ENCODE results near the gene CLIP3.
"Not testable (repeated sequence)": the region's sequence is repeated elsewhere in the genome, so short reads cannot be mapped to it uniquely, and the experiment has no call there.

The CLIP3 gene

GRCh38 chr19:36006955-36007354 lies 25.7 kb downstream of the CLIP3 start:
- no peak for DNase-seq

DNA sequence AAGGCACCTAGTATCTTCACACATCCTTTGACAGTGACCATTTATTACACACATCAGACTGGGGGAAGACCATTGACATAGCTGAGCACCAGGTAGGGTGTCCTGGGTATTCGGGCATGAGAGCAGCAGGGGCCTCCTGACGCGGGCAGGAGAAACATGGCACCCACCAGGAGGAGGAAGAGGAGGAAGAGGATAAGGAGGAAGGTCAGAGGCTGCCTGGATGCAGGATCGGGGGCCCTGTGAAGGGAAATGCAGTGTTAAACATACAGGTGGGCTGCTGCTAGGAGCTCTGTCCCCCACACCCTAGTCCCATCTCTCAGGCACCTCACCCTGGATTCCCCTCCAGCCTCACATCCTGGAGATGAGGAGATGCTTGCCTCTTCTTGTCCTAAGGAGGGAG lies 29.4 kb downstream of the CLIP3 start:
- DNase-seq = no peak

DNA sequence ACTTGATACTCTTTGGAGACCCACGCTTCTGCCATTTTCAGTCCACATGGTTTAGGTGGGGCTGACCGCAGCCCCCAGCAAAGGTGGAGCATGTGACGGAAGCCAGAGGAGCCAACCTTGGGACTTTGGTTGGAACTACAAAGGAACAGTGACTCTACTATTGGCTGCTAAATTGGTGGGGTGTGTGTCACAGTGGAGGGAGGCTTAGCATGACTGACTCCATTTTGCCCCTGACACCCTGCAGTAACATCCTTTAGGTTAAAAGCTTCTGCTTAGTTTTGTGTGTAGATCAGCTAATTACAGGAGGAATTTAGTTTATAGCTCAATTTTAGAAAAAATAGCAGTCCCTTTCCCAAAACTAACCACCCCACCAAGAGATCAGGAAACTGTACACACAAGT lies 31.1 kb downstream of the CLIP3 start:
- no peak for DNase-seq

GRCh38 chr19:35996777-35997176 lies 35.9 kb downstream of the CLIP3 start:
- DNase-seq = no peak

DNA sequence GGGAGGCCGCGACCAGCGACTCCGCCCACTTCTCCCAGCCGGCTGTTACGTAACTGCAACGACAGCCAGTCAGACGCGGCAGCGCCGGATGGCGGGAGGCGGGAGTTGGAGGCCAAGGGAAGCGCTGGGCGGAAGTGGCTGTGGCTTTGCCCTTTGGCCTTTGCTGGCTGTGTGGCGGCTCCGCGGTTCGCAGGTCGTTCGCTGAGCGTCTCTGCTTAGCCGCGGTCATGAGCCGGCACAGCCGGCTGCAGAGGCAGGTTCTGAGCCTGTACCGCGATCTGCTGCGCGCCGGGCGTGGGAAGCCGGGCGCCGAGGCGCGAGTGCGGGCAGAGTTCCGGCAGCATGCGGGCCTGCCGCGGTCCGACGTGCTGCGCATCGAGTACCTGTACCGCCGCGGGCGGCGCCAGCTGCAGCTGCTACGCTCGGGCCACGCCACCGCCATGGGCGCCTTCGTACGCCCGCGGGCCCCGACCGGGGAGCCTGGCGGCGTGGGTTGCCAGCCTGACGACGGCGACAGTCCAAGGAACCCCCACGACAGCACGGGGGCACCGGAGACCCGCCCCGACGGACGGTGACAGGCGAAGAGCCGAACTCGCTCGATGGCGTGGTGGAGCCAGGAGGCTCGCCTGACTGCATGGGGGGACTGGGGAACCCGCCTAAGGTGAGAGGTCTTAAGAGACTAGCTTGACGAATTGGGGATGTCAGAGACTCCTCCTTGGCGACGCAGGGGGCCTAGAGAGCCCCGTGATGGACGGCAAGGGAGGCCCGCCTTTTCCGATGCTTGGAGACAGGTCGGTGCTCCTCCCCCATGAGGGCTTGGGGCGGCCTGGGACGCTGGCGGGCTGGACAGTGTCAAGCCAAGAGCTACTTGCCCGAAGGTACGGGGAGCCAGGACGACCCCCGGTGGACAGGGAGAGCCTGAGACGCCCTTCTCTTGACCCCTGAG lies 37.4 kb downstream of the CLIP3 start, which contains the start of gene SDHAF1:
SDHAF1 (plus strand) TSS at position 141 of the 946 bp plus-strand sequence; CDS start at position 228, 87 bp downstream.
- peak; percentile 94 for DNase-seq

DNA sequence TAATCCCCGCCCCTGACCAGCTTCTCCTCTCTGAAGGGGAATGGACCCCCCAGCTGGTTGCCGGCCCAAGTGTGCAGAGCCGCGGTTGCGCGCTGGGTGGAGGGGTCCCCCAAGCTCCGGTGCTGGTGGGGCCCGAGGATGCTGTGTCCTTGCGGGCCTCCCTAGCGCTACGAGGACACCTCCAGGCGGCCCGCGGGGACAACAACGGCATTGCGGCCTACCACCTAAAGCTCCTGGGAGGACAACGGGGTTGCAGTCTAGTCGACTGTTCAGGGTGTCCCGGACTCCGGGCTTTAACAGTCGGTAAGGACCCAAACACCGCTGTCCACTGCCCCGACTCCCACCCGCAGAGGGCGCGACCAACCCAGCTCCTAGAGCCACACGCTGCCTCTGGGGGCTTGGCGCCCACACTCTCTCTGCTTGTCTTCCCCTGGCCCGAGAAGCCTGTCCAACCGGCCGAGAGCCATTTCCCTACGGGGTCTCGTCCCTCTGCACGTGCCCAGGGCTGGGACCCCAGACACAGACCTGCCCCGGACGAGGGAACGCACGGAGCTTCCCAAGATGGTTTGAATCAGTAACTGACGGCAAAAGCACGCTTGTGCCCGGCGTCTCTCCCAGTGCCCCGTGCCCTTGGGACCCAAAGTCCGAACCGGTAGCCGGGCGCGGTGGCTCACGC lies 38.6 kb downstream of the CLIP3 start:
- no peak for DNase-seq

GRCh38 chr19:35992907-35993765 lies 39.5 kb downstream of the CLIP3 start:
- no peak for DNase-seq

DNA sequence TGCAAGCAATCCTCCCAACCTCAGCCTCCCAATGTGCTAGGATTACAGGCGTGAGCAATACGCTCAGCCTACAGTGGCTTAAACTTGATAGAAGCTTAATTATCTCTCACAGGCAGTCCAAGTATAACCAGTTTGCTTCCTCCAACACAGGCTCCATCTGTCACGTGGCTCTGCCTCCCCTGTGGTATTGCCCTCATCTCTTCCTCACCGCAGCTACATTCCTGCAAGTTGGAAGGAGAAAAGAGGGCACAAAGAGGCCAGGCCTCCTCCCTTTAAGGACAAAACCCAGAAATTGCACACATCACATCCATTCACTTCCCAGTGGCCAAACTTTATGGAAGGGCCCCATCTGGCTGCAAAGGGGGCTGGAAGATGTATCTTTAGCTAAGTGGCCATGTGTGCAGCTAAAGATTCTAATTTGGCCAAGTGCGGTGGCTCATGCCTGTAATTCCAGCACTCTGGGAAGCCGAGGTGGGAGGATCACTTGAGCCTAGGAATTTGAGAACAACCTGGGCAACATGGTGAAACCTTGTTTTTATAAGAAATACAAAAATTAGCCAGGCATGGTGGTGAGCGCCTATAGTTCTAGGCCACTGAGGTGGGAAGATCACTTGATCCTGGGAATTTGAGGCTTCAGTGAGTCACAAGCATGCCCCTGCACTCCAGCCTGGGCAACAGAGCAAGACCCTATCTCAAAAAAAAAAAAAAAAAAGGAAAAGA lies 40.8 kb downstream of the CLIP3 start:
- DNase-seq = no peak

DNA sequence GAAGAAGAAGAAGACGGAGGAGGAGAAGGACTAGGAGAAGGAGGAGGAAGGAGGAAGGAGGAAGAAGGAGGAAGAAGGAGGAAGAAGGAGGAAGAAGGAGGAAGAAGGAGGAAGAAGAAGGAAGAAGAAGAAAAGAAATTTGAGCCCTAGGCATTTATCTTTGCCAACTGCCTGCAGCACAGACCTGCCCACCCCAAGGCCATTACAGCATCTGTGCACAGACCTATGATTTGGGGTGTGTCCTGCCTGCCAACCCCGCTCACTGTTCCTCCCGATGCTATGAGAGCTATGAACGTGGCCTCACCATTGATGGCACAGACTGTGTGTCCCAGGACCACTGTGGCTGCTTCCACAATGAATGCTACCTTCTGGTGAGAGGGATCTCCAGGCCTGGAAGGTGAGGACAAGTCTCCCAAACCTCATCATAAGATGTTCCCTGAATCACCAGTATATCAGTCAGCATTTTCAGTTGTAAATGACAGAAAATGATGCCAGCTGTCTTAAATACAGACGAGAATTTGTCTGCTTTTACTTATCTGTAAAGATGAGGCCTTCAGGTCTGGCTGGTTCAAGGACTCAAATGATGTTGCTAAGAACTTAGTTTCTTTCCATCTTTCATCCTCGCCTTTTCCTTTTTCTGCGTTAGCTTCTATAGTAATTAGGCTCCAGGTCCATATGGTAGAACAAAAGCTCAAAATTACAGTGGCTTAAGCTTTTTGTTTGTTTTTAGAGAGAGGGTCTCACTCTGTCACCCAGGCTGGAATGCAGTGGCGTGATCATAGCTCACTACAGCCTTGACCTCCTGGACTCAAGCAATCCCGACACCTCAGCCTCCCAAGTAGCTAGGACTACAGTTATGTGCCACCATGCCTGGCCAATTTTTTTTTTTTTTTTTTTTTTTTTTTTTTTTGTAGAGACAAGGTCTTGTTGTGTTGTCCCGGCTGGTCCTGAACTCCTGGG lies 41.6 kb downstream of the CLIP3 start:
- no peak for DNase-seq

GRCh38 chr19:35990156-35990555 lies 42.5 kb downstream of the CLIP3 start:
- DNase-seq = no peak

GRCh38 chr19:35988824-35989223 lies 43.8 kb downstream of the CLIP3 start:
- DNase-seq = no peak

DNA sequence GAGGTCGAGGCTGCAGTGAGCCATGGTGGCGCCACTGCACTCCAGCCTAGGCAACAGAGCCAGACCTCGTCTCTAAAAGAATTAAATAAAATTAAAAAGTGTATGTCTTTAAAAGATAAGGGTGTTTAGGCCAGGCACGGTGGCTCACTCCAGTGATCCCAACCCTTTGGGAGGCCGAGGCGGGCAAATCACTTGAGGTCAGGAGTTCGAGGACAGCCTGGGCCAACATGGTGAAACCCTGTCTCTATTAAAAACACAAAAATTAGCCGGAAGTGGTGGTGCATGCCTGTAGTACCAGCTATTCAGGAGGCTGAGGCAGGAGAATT lies 45.1 kb downstream of the CLIP3 start:
- no peak for DNase-seq

GRCh38 chr19:35986664-35987570 lies 45.8 kb downstream of the CLIP3 start:
- peak; percentile 65 for DNase-seq

DNA sequence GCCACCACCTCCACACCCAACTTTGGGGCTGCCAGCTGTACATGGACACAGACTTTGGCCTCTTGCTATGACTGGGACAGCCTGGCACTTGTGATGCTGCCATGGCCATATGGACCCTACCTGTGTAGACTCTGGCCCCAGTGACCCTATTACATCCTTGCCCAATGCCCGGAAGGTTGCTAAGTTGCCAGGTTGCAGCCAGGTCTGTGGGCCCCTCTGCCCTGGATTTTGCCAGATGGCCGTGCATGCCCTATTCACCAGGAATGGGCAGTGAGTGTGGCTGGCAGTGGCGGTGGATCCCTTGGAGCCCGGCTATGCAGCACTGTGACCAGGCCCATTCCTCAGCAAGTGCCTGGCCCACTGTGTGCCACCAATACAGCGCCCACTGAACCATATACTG lies 46.6 kb downstream of the CLIP3 start:
- DNase-seq = no peak

DNA sequence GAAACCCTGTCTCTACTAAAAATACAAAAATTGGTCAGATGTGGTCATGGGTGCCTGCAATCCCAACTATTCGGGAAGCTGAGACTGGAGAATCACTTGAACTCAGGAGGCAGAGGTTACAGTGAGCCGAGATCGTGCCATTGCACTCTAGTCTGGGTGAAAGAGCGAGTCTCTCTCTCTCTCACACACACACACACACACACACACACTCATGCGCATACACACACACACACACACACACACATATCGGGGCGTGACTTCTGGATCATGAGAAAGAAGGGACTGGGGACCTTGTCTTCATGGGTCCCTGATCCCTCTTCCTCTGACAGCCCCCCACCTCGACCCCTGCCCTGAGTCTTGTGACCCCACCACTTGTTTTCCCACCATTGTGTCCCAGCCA lies 49.5 kb downstream of the CLIP3 start:
- no peak for DNase-seq

DNA sequence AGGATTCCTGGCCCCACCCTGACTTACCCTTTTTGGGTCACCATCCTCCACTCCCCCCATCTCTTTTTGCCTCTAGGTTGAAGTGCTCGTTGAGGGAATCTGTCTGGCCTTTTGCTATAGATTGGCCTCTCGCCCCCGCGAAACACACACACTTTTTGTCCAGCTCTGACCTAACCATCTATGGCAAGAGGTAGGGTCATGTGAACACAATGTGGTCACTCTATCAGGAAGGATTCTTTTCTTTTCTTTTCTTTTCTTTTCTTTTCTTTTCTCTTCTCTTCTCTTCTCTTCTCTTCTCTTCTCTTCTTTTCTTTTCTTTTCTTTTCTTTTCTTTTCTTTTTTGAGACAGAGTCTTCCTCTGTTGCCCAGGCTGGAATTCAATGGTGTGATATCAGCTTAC lies 51.7 kb downstream of the CLIP3 start:
- DNase-seq = not testable (repeated sequence)

GRCh38 chr19:35978832-35979365 lies 53.8 kb downstream of the CLIP3 start:
- no peak for DNase-seq

DNA sequence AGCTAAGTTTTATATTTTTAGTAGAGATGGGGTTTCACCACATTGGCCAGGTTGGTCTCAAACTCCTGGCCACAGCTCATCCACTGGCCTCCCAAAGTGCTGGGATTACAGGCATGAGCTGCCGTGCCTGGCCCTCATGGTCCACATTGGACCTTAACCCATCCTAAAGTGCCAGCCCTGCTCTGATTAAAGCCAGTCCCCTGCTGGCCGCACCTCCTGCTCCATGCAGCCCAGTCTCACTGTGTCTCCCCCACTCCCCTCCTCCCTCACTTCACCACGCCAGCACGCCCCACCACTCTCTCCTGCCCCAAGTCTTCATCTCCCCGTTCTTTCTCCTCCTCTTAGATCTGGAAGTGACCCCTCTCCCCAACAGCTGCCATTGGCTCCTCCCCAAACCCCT lies 54.4 kb downstream of the CLIP3 start:
- DNase-seq = no peak

- DNase-seq = no peak
Measured at GRCh38 chr19:35977446-35978222, 55.0 kb downstream of the CLIP3 start.
